DMS 273 treated with DMSO at 0.1 percent for 48 hours (cell line): ENCODE data around the gene GP9.
"Not testable (repeated sequence)": the region's sequence is repeated elsewhere in the genome, so short reads cannot be mapped to it uniquely, and the experiment has no call there.

Experiments used
- DNase-seq: peaks from one replicate; lab custom pipeline; 2025; lab: John Stamatoyannopoulos, UW

Gene GP9

DNA sequence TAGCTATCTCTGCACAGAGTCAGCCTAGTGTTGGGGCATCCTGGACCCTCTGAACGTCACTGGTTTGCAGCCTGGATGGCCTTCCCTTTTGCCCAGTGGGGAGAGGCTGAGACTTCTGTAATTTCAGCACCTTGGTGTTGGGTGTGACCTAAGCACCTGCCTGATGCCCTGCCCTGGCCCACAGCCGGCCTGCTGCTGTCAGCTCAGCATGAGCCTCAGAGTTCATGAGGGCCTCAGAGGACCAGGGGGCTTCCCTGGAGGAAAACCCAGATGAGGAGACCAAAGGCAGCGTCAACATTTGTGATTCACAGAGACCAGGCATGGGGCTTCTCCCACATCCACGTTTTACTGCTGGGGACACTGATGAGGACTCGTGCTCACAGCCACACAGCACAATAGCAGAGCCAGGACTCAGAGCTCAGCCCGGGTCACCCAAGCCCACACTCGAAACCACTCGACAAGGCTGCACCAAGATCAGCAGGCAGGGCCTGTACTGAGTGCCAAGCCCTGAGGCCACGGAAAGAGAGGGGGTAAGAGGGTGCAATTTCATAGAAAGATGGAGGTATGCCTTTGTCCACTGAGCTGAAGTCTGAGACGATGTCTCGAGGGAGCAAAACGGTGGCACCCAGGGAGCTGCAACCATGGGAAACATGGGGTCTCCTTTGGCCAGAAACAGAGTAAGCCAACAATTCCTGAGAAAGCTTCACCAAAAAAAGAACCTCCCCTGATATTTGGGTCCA is 9.9 kb upstream of the GP9 start:
- no peak for DNase-seq

DNA sequence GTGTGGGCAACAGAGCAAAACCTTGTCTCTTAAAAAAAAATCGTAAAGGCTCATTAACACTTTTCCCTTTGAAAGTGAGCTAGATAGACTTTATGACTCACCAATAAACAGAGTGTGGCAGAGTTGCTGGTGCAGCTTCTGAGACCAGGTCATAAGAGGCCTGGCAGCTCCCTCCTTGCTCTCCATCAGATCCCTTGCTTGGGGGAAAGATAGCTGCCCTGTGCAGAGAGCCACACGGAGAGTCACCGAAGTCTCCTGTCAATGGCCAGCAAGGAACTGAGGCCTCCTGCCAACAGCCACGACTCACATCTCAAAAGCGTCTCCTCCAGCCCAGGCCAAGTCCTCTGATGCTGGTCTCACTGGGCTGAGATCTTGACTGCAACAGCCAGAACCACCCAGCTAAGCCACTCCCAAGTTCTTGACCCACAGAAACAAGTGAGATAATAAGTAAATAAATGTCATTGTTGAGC is 8.7 kb upstream of the GP9 start:
- DNase-seq, result no peak

GRCh38 chr3:129052675-129053074 is 7.9 kb upstream of the GP9 start:
- DNase-seq, result no peak

- no peak for DNase-seq
Measured at GRCh38 chr3:129054605-129055104, 5.9 kb upstream of the GP9 start.

DNA sequence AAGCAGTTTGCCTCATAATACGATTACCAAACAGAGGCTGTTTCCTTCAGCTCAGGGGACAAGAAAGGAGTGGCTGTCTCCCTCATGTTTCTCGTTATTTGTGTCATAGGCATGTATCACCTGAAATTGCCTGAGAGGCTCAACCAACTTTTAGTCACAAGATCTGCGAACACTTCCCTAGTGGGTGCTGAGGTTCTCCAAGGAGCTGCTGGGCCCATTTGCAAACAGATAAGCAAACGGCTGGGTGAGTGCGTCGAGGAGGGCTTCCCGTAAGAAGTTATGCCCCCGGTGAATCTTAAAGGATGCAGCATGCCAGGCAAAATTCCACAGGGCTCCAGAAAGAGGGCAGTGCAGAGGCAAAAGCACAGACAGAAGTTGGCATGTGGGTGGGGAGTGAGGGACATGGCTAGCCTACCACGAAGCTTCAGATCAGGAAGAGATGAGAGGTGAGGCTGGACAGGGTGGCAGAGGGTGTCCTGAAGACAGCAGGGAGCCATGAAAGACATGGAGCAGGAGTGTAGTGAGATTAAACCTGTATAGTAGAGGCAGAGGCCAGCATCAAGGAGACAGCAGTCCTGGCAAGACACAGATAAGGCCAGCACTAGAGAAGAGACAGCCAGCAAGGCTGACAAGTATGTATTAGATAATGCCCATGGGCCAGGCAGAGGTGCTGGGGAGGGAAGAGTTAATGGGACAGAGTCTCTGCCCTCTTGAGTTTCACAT is 4.0 kb upstream of the GP9 start:
- DNase-seq, result no peak

DNA sequence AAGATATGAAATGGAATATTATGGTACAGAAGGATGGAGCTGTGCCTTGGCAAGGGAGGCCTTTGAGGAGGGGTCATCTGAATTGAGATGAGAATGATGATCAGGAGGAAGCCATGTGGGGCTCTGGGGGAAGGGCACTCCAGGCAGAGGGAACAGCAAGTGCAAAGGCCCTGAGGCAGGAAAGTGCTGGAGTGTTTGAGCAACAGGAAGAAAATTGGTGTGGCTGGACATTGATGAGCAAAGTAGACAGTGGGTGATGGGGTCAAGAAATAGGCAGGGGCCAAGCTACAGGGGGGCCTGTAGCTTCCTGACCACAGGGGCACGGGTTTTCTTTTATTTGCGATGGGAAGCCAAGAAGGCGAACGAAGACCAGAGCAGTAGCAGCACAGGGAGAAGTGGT is 3.3 kb upstream of the GP9 start:
- DNase-seq, result no peak

GRCh38 chr3:129058441-129059200 is 2.0 kb upstream of the GP9 start:
- DNase-seq, result peak; percentile 70

- DNase-seq, result no peak
Measured at GRCh38 chr3:129059311-129059958, 1.1 kb upstream of the GP9 start.

- DNase-seq, result no peak
Measured at GRCh38 chr3:129061023-129061887, 676 bp downstream of the GP9 start.

DNA sequence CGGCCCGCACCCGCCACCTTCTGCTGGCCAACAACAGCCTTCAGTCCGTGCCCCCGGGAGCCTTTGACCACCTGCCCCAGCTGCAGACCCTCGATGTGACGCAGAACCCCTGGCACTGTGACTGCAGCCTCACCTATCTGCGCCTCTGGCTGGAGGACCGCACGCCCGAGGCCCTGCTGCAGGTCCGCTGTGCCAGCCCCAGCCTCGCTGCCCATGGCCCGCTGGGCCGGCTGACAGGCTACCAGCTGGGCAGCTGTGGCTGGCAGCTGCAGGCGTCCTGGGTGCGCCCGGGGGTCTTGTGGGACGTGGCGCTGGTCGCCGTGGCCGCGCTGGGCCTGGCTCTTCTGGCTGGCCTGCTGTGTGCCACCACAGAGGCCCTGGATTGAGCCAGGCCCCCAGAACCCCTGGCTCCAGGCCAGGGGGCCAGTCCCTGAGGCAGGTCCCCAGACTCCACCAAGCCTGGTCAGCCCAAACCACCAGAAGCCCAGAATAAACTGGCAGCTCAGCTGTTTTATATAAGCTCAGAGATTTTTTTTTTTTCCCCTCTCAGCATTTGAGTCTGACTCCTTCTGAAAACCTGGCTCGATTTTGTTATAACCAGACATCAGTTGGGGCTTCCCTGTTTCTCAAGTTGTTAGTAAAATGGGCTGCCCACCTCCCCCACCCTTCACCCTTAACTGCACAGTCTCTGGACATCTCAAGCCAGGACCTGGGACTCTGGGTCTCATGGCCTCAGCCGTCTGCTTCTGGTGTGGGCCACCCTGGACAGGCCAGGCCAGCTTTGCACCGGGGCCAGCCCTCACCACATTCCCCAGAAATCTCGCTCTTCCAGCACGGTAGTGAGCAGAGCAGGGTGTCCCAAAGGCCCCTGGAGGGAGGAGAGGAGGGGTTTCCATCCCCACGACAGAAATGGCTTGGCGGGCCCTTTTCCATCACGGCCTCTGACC is 1.6 kb downstream of the GP9 start:
- no peak for DNase-seq

DNA sequence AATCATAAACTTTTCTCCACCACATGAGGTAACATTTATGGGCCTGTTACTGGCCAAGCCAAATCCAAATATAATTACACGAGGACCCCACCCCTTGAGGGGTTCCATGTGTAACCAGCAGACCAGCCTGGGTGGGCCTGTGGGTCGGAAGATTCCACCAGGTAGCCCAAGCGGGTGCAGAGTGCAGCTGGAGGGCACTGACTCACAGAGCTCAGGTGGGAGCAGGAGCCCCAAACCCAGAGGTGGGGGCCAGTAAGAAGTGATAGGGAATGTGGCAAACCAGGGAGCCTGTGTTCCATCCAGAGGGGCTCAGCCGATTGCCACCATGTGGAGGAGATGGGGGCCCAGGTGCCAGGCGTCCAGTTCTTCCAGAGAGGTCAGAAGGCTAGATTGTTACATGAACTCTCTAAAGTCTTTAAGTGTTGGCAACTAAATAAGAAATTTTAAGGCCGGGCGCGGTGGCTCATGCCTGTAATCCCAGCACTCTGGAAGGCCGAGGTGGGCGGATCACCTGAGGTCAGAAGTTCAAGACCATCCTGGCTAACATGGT is 2.6 kb downstream of the GP9 start:
- no peak for DNase-seq

- DNase-seq, result no peak
Measured at GRCh38 chr3:129063841-129064482, 3.4 kb downstream of the GP9 start.

DNA sequence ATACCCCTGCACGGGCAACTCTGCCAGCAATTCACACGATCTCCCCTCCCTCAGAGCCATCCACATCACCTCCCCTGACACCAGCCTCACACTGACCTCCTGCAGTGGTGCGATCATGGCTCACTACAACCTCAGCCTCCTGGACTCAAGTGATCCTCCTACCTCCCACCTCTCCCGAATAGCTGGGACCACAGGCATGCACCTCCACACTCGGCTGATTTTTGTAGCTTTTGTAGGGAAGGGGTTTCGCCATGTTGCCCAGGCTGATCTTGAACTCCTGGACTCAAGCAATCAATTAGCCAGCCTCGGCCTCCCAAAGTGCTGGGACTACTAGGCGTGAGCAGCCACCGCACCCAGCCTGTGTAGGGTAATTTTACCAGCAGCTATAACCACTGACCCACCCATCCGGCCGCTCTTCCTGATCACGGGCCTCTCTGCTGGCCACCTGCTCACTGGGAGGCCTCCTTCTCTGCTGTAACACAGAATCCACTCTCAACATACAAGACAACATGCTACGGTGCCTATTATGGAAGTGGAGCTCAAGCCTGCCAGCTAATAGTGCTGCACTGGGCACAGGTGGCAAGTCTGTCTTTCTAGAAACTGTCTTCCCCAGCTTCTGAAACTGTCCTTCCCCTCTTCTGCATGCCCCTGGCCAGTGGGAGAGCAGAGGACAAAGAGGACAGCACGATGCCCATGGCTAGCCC is 4.6 kb downstream of the GP9 start:
- DNase-seq, result no peak

DNA sequence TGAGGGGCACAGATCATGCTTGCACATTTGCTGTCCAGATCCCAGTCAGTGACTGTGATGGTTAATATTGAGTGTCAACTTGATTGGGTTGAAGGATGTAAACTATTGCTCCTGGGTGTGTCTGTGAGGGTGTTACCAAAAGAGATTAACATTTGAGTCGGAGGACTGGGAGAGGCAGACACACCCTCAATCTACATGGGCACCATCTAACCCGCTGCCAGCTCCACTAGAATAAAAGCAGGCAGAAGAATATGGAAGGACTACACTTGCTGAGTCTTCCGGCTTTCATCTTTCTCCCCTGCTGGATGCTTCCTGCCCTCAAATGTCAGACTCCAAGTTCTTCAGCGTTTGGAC is 5.1 kb downstream of the GP9 start:
- no peak for DNase-seq

- DNase-seq, result not testable (repeated sequence)
Measured at GRCh38 chr3:129067719-129068118, 7.1 kb downstream of the GP9 start.

GRCh38 chr3:129068291-129068886 is 7.8 kb downstream of the GP9 start:
- DNase-seq, result no peak

GRCh38 chr3:129069313-129070085 is 8.9 kb downstream of the GP9 start:
- not testable (repeated sequence) for DNase-seq
